Upper lobe of left lung (tissue), 4 donors: ENCODE results near the gene ONECUT3.

Experiments used
- CTCF ChIP-seq, 6 experiments: fragments of 450-650 bp in 4 of 6; fragments of 200-600 bp in 2 of 6; sonication (generic) in 2 of 6; IDR thresholded peaks; one replicate each; pipeline ENCODE4 v1.5.1; 2016 to 2019; ENCODE audit warnings: antibody characterized with exemption in 6 of 6
- EP300 ChIP-seq, 4 donors: sonication (generic); formaldehyde crosslinking; IDR thresholded peaks; one replicate each; pipeline ENCODE4 v1.5.1; 2017; ENCODE audit warnings: antibody characterized with exemption in 4 of 4, control low read depth in 2 of 4
- POLR2A ChIP-seq, 4 donors: fragments of 450-650 bp; IDR thresholded peaks; one replicate each; pipeline ENCODE4 v1.5.1; 2016 to 2017; ENCODE audit warnings: antibody characterized with exemption in 4 of 4, mild to moderate bottlenecking in 2 of 4

GRCh38 chr19:1813192-1814182, 60.2 kb downstream of the ONECUT3 start:
- TF ChIP-seq CTCF (IDR thresholded peaks at IDR 0.05) (peak in 1 of 6 experiments; percentile 5), EP300 (IDR thresholded peaks at IDR 0.05) (no peak), POLR2A (IDR thresholded peaks at IDR 0.05) (no peak)
